K562 (cell line): ENCODE measurements around the gene PDIA3. TPM values are rescaled to one million over a fixed set of nuclear protein-coding genes. Genes with fewer than 3 reads are reported as not detected.

ENCODE experiments used
- ATAC-seq: fragments of 200-7000 bp; cut with Tn5 transposase; 3 replicates; pipeline ENCODE4 v1.9.1; 2020; ENCODE audit warnings: moderate library complexity
- BruUV-seq: library from RNA; stranded (reverse); fragments of 400-500 nt; replicated peaks from 2 replicates; lab custom pipeline; 2021; lab: Mats Ljungman, UMichigan
- CTCF ChIA-PET: fragments of 300-600 bp; formaldehyde crosslinking; extraction: SDS; loops from one replicate; lab custom pipeline; 2021; ENCODE audit warnings: low intra/inter-chr PET ratio; lab: Yijun Ruan, JAX
- POLR2A ChIA-PET: fragments of 300-600, 350-650 bp; sonication (Branson Sonifier 250); formaldehyde crosslinking; extraction: SDS; loops from one replicate; lab custom pipeline; 2021; ENCODE audit warnings: antibody characterized with exemption, inconsistent platforms; lab: Yijun Ruan, JAX
- DNase-seq, 4 experiments: peaks; one replicate each; pipeline versions ENCODE4 v3.0.0 to v3.0.0-alpha.2; 2011 to 2018; ENCODE audit warnings: low spot score in 3 of 4, mixed read lengths in 3 of 4; ENCODE audit errors: extremely low read depth in 1 of 4
- FAIRE-seq: peaks from 2 replicates; lab custom pipeline; 2011; peaks lifted over from hg19 to GRCh38; lab: Jason Lieb, UNC
- H2AFZ ChIP-seq: 2 replicates; pipeline ENCODE4 v1.6.0; 2011; ENCODE audit warnings: low read depth, low read length, control low read depth, inconsistent platforms
- H3K27ac ChIP-seq: fragments of 200-600 bp; 3 replicates; pipeline ENCODE4 v1.8.0; 2011; ENCODE audit warnings: low read depth, mild to moderate bottlenecking, control low read depth, inconsistent platforms, low read length, moderate library complexity, mixed read lengths; ENCODE audit errors: extremely low read depth
- H3K27me3 ChIP-seq, 2 experiments: fragments of 300-600 bp in 1 of 2; 2 replicates in 1 of 2; 3 replicates in 1 of 2; pipeline versions ENCODE4 v1.6.0 to v1.8.0; 2011; ENCODE audit warnings: inconsistent platforms in 2 of 2, low read length in 2 of 2, mild to moderate bottlenecking in 1 of 2, mixed read lengths in 1 of 2, moderate library complexity in 1 of 2; ENCODE audit not compliant: control insufficient read depth in 2 of 2, insufficient read depth in 2 of 2
- H3K36me3 ChIP-seq: fragments of 300-600 bp; 3 replicates; pipeline ENCODE4 v1.8.0; 2011; ENCODE audit warnings: mild to moderate bottlenecking, low read length, inconsistent platforms; ENCODE audit not compliant: control insufficient read depth, insufficient read depth
- H3K4me1 ChIP-seq, 2 experiments: fragments of 200-600 bp in 1 of 2; replicated peaks in 1 of 2; 2 replicates in 1 of 2; 3 replicates in 1 of 2; pipeline versions ENCODE4 v1.5.1 to v1.8.0; 2011; ENCODE audit warnings: inconsistent platforms in 2 of 2, low read length in 2 of 2, mild to moderate bottlenecking in 1 of 2, mixed read lengths in 1 of 2, moderate library complexity in 1 of 2; ENCODE audit not compliant: control insufficient read depth in 2 of 2, insufficient read depth in 2 of 2
- H3K4me2 ChIP-seq: 2 replicates; pipeline ENCODE4 v1.6.1; 2011; ENCODE audit warnings: low read length, control low read depth, inconsistent platforms, mixed read lengths; ENCODE audit not compliant: insufficient read depth
- H3K4me3 ChIP-seq: fragments of 200-600 bp; sonication (generic), shearing (Covaris generic); 2 replicates; pipeline ENCODE4 v1.5.1; 2016; ENCODE audit warnings: control low read depth, inconsistent platforms
- H3K79me2 ChIP-seq: fragments of 200-600 bp; 3 replicates; pipeline ENCODE4 v1.8.0; 2011; ENCODE audit warnings: low read length, inconsistent platforms; ENCODE audit not compliant: control insufficient read depth, insufficient read depth
- H3K9ac ChIP-seq, 2 experiments: 2 replicates each; pipeline versions ENCODE4 v1.6.0 to v1.6.1; 2011; ENCODE audit warnings: low read depth in 2 of 2, low read length in 2 of 2, control low read depth in 1 of 2, inconsistent platforms in 1 of 2, mild to moderate bottlenecking in 1 of 2, mixed read lengths in 1 of 2; ENCODE audit not compliant: insufficient read depth in 1 of 2
- H3K9me1 ChIP-seq: one replicate; pipeline ENCODE4 v1.6.0; 2011; ENCODE audit warnings: inconsistent platforms, mild to moderate bottlenecking, low read length, moderate library complexity; ENCODE audit not compliant: control insufficient read depth, insufficient read depth
- H3K9me3 ChIP-seq: replicated peaks from 2 replicates; pipeline ENCODE4 v1.5.1; 2011; ENCODE audit warnings: low read depth, low read length, inconsistent platforms; ENCODE audit not compliant: control insufficient read depth, insufficient read depth
- H4K20me1 ChIP-seq: replicated peaks from 2 replicates; pipeline ENCODE4 v1.6.1; 2011; ENCODE audit warnings: low read length, inconsistent platforms, mixed read lengths; ENCODE audit not compliant: control insufficient read depth, insufficient read depth
- ETV1 ChIP-seq: fragments of 450-650 bp; conservative IDR thresholded peaks from 2 replicates; pipeline ENCODE4 v1.6.1; 2016; ENCODE audit warnings: missing genetic modification characterization, control low read depth, low read depth, missing compliant biosample characterization
- FOXA3 ChIP-seq, 2 experiments: fragments of 450-650 bp in 1 of 2; sonication (generic) in 1 of 2; formaldehyde crosslinking; IDR thresholded peaks in 1 of 2; conservative IDR thresholded peaks in 1 of 2; 2 replicates each; pipeline versions ENCODE4 v1.4.0 to v1.8.0; 2020 to 2022; ENCODE audit warnings: mild to moderate bottlenecking in 2 of 2, missing genetic modification reagents in 1 of 2
- HMGN3 ChIP-seq: IDR thresholded peaks from 2 replicates; pipeline ENCODE4 v1.6.1; 2011; ENCODE audit warnings: borderline replicate concordance, low read depth, mild to moderate bottlenecking, mixed read lengths, low read length; ENCODE audit not compliant: insufficient read length; ENCODE audit errors: extremely low read depth
- HOMEZ ChIP-seq: fragments of 250-450 bp; sonication (Bioruptor Pico); IDR thresholded peaks from 2 replicates; pipeline ENCODE4 v1.4.0; 2020; ENCODE audit warnings: mild to moderate bottlenecking, moderate library complexity
- ILF3 ChIP-seq: fragments of 450-650 bp; IDR thresholded peaks from 2 replicates; pipeline ENCODE4 v1.6.1; 2018; ENCODE audit warnings: antibody characterized with exemption, mild to moderate bottlenecking, moderate library complexity, borderline replicate concordance
- MNT ChIP-seq, 2 experiments: fragments of 450-650 bp; conservative IDR thresholded peaks; 2 replicates each; pipeline ENCODE4 v1.6.1; 2017; ENCODE audit warnings: mild to moderate bottlenecking in 2 of 2, moderate library complexity in 2 of 2
- NKRF ChIP-seq: fragments of 450-650 bp; IDR thresholded peaks from 2 replicates; pipeline ENCODE4 v1.6.1; 2016; ENCODE audit warnings: borderline replicate concordance
- NR2C1 ChIP-seq, 2 experiments: fragments of 450-650 bp; IDR thresholded peaks; 2 replicates each; pipeline ENCODE4 v1.6.1; 2017; ENCODE audit warnings: mild to moderate bottlenecking in 2 of 2, antibody characterized with exemption in 1 of 2, inconsistent platforms in 1 of 2, missing compliant biosample characterization in 1 of 2, missing genetic modification characterization in 1 of 2
- PHF20 ChIP-seq: fragments of 450-650 bp; IDR thresholded peaks from 2 replicates; pipeline ENCODE4 v1.6.1; 2018; ENCODE audit not compliant: partially characterized antibody
- PTBP1 ChIP-seq: fragments of 200-400 bp; formaldehyde crosslinking; IDR thresholded peaks from 2 replicates; pipeline ENCODE4 v1.6.1; 2017; ENCODE audit warnings: low read depth, low read length
- TCF7L2 ChIP-seq: fragments of 150-350 bp; IDR thresholded peaks from 2 replicates; pipeline ENCODE4 v1.6.1; 2016; ENCODE audit warnings: low read depth, mild to moderate bottlenecking, low read length, moderate library complexity
- ZBTB1 ChIP-seq: sonication (generic); formaldehyde crosslinking; IDR thresholded peaks from 2 replicates; pipeline ENCODE4 v1.8.1; 2023; ENCODE audit warnings: missing genetic modification reagents, low read depth, mild to moderate bottlenecking, borderline replicate concordance
- ZFP36 ChIP-seq: fragments of 150-350 bp; IDR thresholded peaks from 2 replicates; pipeline ENCODE4 v1.6.1; 2018; ENCODE audit warnings: low read length, low read depth; ENCODE audit not compliant: partially characterized antibody
- ZNF511 ChIP-seq: sonication (generic); formaldehyde crosslinking; IDR thresholded peaks from 2 replicates; pipeline ENCODE4 v1.8.0; 2022; ENCODE audit warnings: mild to moderate bottlenecking, missing genetic modification reagents
- ZNF589 ChIP-seq: fragments of 200-800 bp; sonication (Bioruptor generic); IDR thresholded peaks from 2 replicates; pipeline ENCODE4 v1.6.1; 2016; ENCODE audit warnings: low read depth, missing genetic modification characterization, missing compliant biosample characterization
- WGBS: fragments of 100-300 bp; shearing (Covaris generic); methylation state at CpG from one replicate; pipeline ENCODE4 v1.1.6; 2016; ENCODE audit warnings: low coverage, mixed read lengths; ENCODE audit not compliant: insufficient coverage; ENCODE audit errors: missing lambda C conversion rate; 5-methylcytosine and 5-hydroxymethylcytosine counted together
- in situ Hi-C: fragments of 300-500 bp; cut with MboI; formaldehyde crosslinking; loops from 4 replicates; pipeline ENCODE4 v1.15.0; 2018; ENCODE audit warnings: inconsistent platforms, mixed read lengths
- intact Hi-C: fragments of 100-400 bp; cut with micrococcal nuclease; formaldehyde crosslinking; loops from 2 replicates; pipeline ENCODE4 v1.14.2; 2022
- polyA plus RNA-seq, 8 experiments: library from polyadenylated mRNA; depleted of rRNA in 4 of 8; stranded (reverse) in 5 of 8; unstranded in 3 of 8; fragments of >200 nt; fragmentation: Nextera tagmentation in 2 of 8; fragmentation: Illumina TruSeq in 1 of 8; extraction: Ambion mirVana in 2 of 8; extraction: Trizol in 1 of 8; gene quantifications; 2 replicates each; pipeline versions ENCODE4 v1.2.1 to v1.2.3, GENCODE V29; 2011 to 2014; ENCODE audit warnings: inconsistent platforms in 1 of 8, missing spikeins in 1 of 8
- total RNA-seq, 7 experiments: library from RNA; depleted of rRNA in 6 of 7; stranded (reverse); fragments of >200 nt in 6 of 7; fragmentation: Illumina TruSeq in 2 of 7; extraction: Trizol in 2 of 7; gene quantifications; 2 replicates each; pipeline versions ENCODE4 v1.2.1 to v1.2.3, GENCODE V29; 2011 to 2021; ENCODE audit warnings: low replicate concordance in 1 of 7

The PDIA3 gene
- total and polyA plus RNA-seq, 9 of the 15 experiments (the other 6 are each of a cell fraction or from before 2014, with no cell fraction given) = 13.5 to 386 (median 149) TPM

- Histone ChIP-seq H3K27ac (peak within 1 kb of the TSS; percentile 81), H3K4me3 (peak within 1 kb of the TSS; percentile 78), H4K20me1 (no peaks in the 10 kb centered on the region), H3K27me3 (no peaks in the 10 kb centered on the region), H3K36me3 (peaks cover 80% of the 10 kb centered on the region), H2AFZ (peak within 1 kb of the TSS; percentile 67), H3K9me1 (peaks cover 5% of the 10 kb centered on the region), H3K9me3 (no peaks in the 10 kb centered on the region), H3K9ac (peak within 1 kb of the TSS; percentile 91 to 92), H3K4me2 (peak within 1 kb of the TSS; percentile 100), H3K4me1 (peaks cover 19 to 28% of the 10 kb centered on the region in 2 experiments), H3K79me2 (peaks cover 27% of the 10 kb centered on the region)
- FAIRE-seq (no peak), ATAC-seq (peak; percentile 3), DNase-seq (no peak)
- 83% methylated on average over 8 of the region's 8 CpGs for WGBS
- in situ Hi-C loops (no loop called here), intact Hi-C loops (no loop called here)
- POLR2A ChIA-PET = interaction anchor here (0.6 to 3.7 kb wide), 9 partner anchors 9 to 139 kb away, joined by 3 to 29 read pairs (median 5); partner anchors contain the start of genes MFAP1 and SERF2
- CTCF ChIA-PET = no interaction called here
- BruUV-seq = no TSS peak
- TF ChIP-seq ETV1 (tag) = no peak
- no peak for TF ChIP-seq NR2C1 (IDR thresholded peaks at IDR 0.05)
- no peak for TF ChIP-seq NR2C1 (tag; IDR thresholded peaks at IDR 0.05)
- TF ChIP-seq PHF20 = no peak
- TF ChIP-seq ZFP36 = no peak
- 0 out of 2 replicates have a peak, but pooled peaks have one; percentile 29 for TF ChIP-seq ZNF589 (CRISPR knock-in tag)
- TF ChIP-seq HOMEZ = 0 out of 2 replicates have a peak, but pooled peaks have one; percentile 25
- TF ChIP-seq NKRF = no peak
- no peak for TF ChIP-seq TCF7L2
- no peak for TF ChIP-seq ILF3
- no peak for TF ChIP-seq HMGN3
- no peak for TF ChIP-seq ZNF511 (CRISPR knock-in tag)
- TF ChIP-seq FOXA3 (CRISPR knock-in tag; conservative IDR thresholded peaks at IDR 0.05 in 1 of 2, IDR thresholded peaks at IDR 0.05 in 1 of 2) = 0 out of 4 replicates have a peak, but pooled peaks of 1 of the 2 experiments have one; percentile 17
- 0 out of 2 replicates have a peak, but pooled peaks have one; percentile 55 for TF ChIP-seq PTBP1
- no peak for TF ChIP-seq ZBTB1 (CRISPR knock-in tag)
- TF ChIP-seq MNT (conservative IDR thresholded peaks at IDR 0.05) = no peak
These were observed 53.7 kb downstream of the PDIA3 start, which contains the start of gene SERINC4 for GRCh38 chr15:43799945-43800285. Gene SERINC4 (minus strand): TSS chr15:43800220. CDS start chr15:43799986, 234 bp downstream.
